DMS153 (cell line): ENCODE measurements around the gene DNAJB8.

Experiments used
- DNase-seq: peaks from one replicate; lab custom pipeline; 2025; lab: John Stamatoyannopoulos, UW

The DNAJB8 gene

GRCh38 chr3:128425142-128425845, 41.4 kb downstream of the DNAJB8 start:
- no peak for DNase-seq

GRCh38 chr3:128424508-128425069, 42.1 kb downstream of the DNAJB8 start:
- no peak for DNase-seq

DNA sequence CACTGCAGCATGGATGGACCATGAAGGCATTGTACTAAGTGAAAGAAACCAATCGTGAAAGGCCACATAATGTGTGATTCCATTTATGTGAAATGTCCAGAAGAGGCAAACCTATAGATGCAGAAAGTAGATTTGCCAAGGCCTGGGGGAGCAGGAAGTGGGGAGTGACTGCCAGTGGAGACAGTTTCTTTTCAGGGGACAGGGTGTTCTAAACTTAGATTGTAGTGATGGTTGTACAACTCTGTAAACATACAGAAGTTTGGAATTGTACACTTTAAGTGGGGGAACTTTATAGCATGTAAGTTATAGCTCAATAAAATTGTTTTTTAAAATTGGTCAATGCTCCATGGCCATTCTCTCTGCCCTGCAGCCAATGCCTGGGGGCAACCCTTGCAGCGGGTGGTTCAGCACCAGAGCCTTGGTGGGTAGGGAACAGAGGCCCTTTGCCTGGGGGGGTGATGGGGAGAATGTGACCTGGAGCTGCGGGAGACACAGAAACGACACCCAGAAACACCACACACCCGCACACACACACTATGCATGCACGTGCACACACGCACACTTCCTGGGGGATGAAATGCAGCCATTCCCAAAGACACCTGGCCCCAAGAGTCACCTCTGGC, 43.1 kb downstream of the DNAJB8 start:
- no peak for DNase-seq

DNA sequence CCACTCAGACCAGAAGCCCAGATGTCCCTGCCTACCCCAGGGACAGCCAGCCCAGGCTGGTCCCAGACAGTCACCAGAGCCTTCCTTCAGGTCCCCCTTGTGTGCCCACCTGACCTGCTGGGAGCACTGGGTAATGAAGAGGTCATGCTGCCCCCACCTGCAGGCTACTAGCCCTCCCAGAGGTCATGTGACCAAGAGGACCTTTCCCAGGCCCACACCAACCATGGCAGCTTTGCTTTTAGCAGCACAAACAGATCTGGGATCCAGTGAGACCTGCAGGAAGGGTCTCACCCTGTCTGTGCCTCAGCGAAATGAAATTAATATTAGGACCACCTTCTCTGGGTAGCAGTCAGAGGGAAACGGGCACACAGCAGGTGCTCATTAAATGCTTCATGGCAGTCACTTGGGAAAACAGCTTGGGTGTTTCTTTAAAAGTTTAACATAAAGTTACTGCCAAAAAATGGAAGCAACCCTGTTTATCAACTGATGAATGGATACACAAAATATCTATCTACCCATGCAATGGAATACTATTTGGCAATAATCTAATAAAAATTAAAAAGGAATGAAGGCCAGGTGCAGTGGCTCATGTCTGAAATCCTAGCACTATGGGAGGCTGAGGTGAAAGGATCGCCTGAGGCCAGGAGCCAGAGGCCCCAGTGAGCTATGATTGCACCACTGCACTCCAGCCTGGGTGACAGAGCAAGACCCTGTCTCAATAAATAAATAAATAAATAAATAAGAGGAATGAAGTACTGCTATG, 43.7 kb downstream of the DNAJB8 start:
- DNase-seq, result no peak

DNA sequence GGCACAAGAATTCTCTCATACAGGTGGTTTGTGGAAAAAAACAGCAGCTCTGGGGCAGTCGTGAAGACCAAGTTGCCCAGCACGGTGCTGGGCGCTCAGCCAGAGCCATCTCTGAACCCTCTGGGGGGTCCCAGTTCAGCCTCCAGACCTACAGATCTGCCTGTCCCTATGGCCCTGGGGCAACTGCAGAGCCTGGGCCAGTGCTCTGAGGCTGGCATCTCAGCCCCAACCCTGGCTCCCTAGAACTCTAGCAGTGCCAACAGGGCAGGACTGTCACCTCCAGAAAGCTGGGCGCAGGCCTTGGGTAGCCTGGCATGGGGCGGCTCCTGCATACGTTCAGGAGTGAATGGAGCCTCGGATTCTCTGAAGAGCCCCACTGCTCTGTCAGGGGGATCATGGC, 44.7 kb downstream of the DNAJB8 start:
- no peak for DNase-seq

- no peak for DNase-seq
Observed at GRCh38 chr3:128421439-128421836, 45.3 kb downstream of the DNAJB8 start.

GRCh38 chr3:128420720-128421438, 45.8 kb downstream of the DNAJB8 start:
- DNase-seq, result no peak

- DNase-seq, result no peak
Observed at GRCh38 chr3:128420289-128420688, 46.4 kb downstream of the DNAJB8 start.

GRCh38 chr3:128419311-128419710, 47.4 kb downstream of the DNAJB8 start:
- no peak for DNase-seq

GRCh38 chr3:128418900-128419299, 47.8 kb downstream of the DNAJB8 start:
- no peak for DNase-seq

DNA sequence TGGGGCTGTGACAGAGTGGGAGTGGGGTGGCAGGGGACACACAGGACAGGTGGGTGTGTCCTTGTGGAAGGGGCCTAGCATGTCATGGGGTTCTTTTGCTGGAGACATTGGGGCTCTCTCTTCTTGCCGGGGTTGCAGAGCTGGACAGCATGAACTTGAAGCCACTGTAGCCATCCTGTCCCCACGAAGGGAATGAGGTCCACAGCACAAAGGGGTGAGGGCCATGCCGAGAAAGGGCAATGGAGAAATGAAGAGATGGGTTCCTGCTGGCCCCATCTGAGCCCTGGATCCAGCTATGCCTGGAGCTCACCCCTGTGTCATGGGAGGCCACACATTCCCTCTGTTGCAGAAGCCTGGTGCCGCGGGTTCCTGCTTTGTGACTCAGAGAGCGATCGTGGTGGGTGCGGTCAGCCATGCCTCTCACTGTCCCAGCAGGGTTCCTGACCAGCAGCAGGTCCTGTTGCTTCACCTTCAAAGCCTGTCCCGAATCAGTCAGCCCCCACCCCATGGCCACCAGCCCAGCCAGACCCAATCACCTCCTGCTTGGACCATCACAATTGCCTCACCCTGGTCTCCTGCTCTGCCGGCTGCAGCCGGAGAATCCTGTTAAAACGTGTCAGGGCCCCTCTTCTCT, 50.0 kb downstream of the DNAJB8 start:
- DNase-seq, result no peak

GRCh38 chr3:128415773-128416577, 50.7 kb downstream of the DNAJB8 start:
- no peak for DNase-seq

GRCh38 chr3:128415200-128415772, 51.4 kb downstream of the DNAJB8 start:
- no peak for DNase-seq

GRCh38 chr3:128413413-128414205, 53.1 kb downstream of the DNAJB8 start:
- no peak for DNase-seq

- no peak for DNase-seq
Observed at GRCh38 chr3:128413003-128413370, 53.7 kb downstream of the DNAJB8 start.
